HG02588 (cell line): ENCODE data around the gene ACBD6.

Experiments used
- ATAC-seq: cut with Tn5 transposase; IDR thresholded peaks from one replicate; pipeline ENCODE4 v1.9.1; 2021; ENCODE audit warnings: mild to moderate bottlenecking, moderate library complexity; ENCODE audit not compliant: unreplicated experiment

ACBD6 gene

GRCh38 chr1:180272395-180272794 lies 230.0 kb downstream of the ACBD6 start:
- no peak for ATAC-seq

- ATAC-seq, result no peak
These were observed 230.8 kb downstream of the ACBD6 start for GRCh38 chr1:180271272-180272255.

GRCh38 chr1:180270530-180271271 lies 231.7 kb downstream of the ACBD6 start:
- ATAC-seq, result no peak

- no peak for ATAC-seq
These were observed 232.5 kb downstream of the ACBD6 start for GRCh38 chr1:180269645-180270529.

GRCh38 chr1:180268556-180269075 lies 233.8 kb downstream of the ACBD6 start:
- ATAC-seq, result no peak

- no peak for ATAC-seq
These were observed 234.4 kb downstream of the ACBD6 start for GRCh38 chr1:180267761-180268555.

GRCh38 chr1:180267211-180267561 lies 235.2 kb downstream of the ACBD6 start:
- ATAC-seq, result no peak

- no peak for ATAC-seq
These were observed 235.8 kb downstream of the ACBD6 start for GRCh38 chr1:180266275-180267210.

GRCh38 chr1:180265871-180266270 lies 236.5 kb downstream of the ACBD6 start:
- ATAC-seq, result no peak

- ATAC-seq, result no peak
These were observed 237.2 kb downstream of the ACBD6 start for GRCh38 chr1:180265201-180265600.

- no peak for ATAC-seq
These were observed 237.8 kb downstream of the ACBD6 start for GRCh38 chr1:180264595-180264994.

- no peak for ATAC-seq
These were observed 239.5 kb downstream of the ACBD6 start for GRCh38 chr1:180262628-180263488.

GRCh38 chr1:180261524-180262155 lies 240.7 kb downstream of the ACBD6 start:
- no peak for ATAC-seq

GRCh38 chr1:180261030-180261429 lies 241.3 kb downstream of the ACBD6 start:
- no peak for ATAC-seq

GRCh38 chr1:180260541-180260940 lies 241.8 kb downstream of the ACBD6 start:
- ATAC-seq, result no peak

GRCh38 chr1:180259431-180260338 lies 242.7 kb downstream of the ACBD6 start:
- ATAC-seq, result no peak
